Islet precursor cell (in vitro differentiated cells): ENCODE data around the gene RBMS3.
A peak's percentile ranks its signal among the peaks of the same experiment; 100 is the strongest.

Source experiments
- DNase-seq: peaks from one replicate; pipeline ENCODE4 v3.0.0-alpha.2; 2018

The RBMS3 gene

GRCh38 chr3:29393946-29394345 lies 113.1 kb downstream of the RBMS3 start:
- DNase-seq, result peak; percentile 72

- DNase-seq, result no peak
Observed at GRCh38 chr3:29397406-29397805, 116.5 kb downstream of the RBMS3 start.

GRCh38 chr3:29398787-29399186 lies 117.9 kb downstream of the RBMS3 start:
- DNase-seq, result no peak

- DNase-seq, result no peak
Observed at GRCh38 chr3:29406291-29406832, 125.5 kb downstream of the RBMS3 start.

GRCh38 chr3:29408676-29409075 lies 127.8 kb downstream of the RBMS3 start:
- DNase-seq, result no peak

- no peak for DNase-seq
Observed at GRCh38 chr3:29409409-29409808, 128.5 kb downstream of the RBMS3 start.

- no peak for DNase-seq
Observed at GRCh38 chr3:29410220-29410619, 129.3 kb downstream of the RBMS3 start.

GRCh38 chr3:29410660-29411405 lies 130.0 kb downstream of the RBMS3 start:
- DNase-seq, result no peak

GRCh38 chr3:29412110-29412509 lies 131.2 kb downstream of the RBMS3 start:
- no peak for DNase-seq

- no peak for DNase-seq
Observed at GRCh38 chr3:29414468-29415224, 133.8 kb downstream of the RBMS3 start.

GRCh38 chr3:29415482-29416223 lies 134.8 kb downstream of the RBMS3 start:
- DNase-seq, result no peak

- no peak for DNase-seq
Observed at GRCh38 chr3:29416514-29416913, 135.6 kb downstream of the RBMS3 start.

GRCh38 chr3:29420106-29420505 lies 139.2 kb downstream of the RBMS3 start:
- DNase-seq, result no peak

- DNase-seq, result no peak
Observed at GRCh38 chr3:29426302-29427226, 145.7 kb downstream of the RBMS3 start.

GRCh38 chr3:29427266-29428103 lies 146.6 kb downstream of the RBMS3 start:
- peak; percentile 49 for DNase-seq

GRCh38 chr3:29429055-29429679 lies 148.3 kb downstream of the RBMS3 start:
- DNase-seq, result no peak

GRCh38 chr3:29430558-29430971 lies 149.7 kb downstream of the RBMS3 start:
- DNase-seq, result no peak

GRCh38 chr3:29436612-29437323 lies 155.9 kb downstream of the RBMS3 start:
- DNase-seq, result no peak

- no peak for DNase-seq
Observed at GRCh38 chr3:29438580-29438979, 157.7 kb downstream of the RBMS3 start.
